Glutamatergic neuron (in vitro differentiated cells): ENCODE measurements around the gene GABRB1. TPM values are rescaled to one million over a fixed set of nuclear protein-coding genes. Genes with fewer than 3 reads are reported as not detected.

Experiments
- DNase-seq: peaks from one replicate; pipeline ENCODE4 v3.0.0; 2022
- H3K27ac Mint-ChIP-seq: one replicate; pipeline ENCODE4 v1.8.0; 2020; ENCODE audit warnings: mild to moderate bottlenecking, mixed read lengths, inconsistent platforms; ENCODE audit not compliant: unreplicated experiment
- H3K27me3 Mint-ChIP-seq: one replicate; pipeline ENCODE4 v1.8.0; 2020; ENCODE audit warnings: mild to moderate bottlenecking, moderate library complexity, mixed read lengths, inconsistent platforms; ENCODE audit not compliant: unreplicated experiment
- H3K36me3 Mint-ChIP-seq: one replicate; pipeline ENCODE4 v1.8.0; 2020; ENCODE audit warnings: mild to moderate bottlenecking, mixed read lengths, inconsistent platforms; ENCODE audit not compliant: unreplicated experiment
- H3K4me1 Mint-ChIP-seq: one replicate; pipeline ENCODE4 v1.8.0; 2020; ENCODE audit warnings: mild to moderate bottlenecking, low read depth, mixed read lengths, inconsistent platforms; ENCODE audit not compliant: unreplicated experiment
- H3K4me3 Mint-ChIP-seq: one replicate; pipeline ENCODE4 v1.8.0; 2020; ENCODE audit warnings: mild to moderate bottlenecking, mixed read lengths, inconsistent platforms; ENCODE audit not compliant: unreplicated experiment
- H3K9me3 Mint-ChIP-seq: one replicate; pipeline ENCODE4 v1.8.0; 2020; ENCODE audit warnings: mild to moderate bottlenecking, moderate library complexity, mixed read lengths, inconsistent platforms; ENCODE audit not compliant: unreplicated experiment
- total RNA-seq: library from RNA; stranded (reverse); fragmentation: NEBNext Ultra II Directional; extraction: Animal tissue kit (Norgen Biotek cat#: 25700); gene quantifications from one replicate; pipeline ENCODE4 v1.2.1, GENCODE V29; 2021; ENCODE audit not compliant: unreplicated experiment
- TF ChIP-seq, protein P1 (sequence below): fragments of 200-600 bp; sonication (generic); IDR thresholded peaks from one replicate; pipeline ENCODE4 v1.5.0; 2021; ENCODE audit not compliant: partially characterized antibody, unreplicated experiment

Gene GABRB1
- total RNA-seq, 1 donor from 2014 or later: 4.9 TPM

DNA sequence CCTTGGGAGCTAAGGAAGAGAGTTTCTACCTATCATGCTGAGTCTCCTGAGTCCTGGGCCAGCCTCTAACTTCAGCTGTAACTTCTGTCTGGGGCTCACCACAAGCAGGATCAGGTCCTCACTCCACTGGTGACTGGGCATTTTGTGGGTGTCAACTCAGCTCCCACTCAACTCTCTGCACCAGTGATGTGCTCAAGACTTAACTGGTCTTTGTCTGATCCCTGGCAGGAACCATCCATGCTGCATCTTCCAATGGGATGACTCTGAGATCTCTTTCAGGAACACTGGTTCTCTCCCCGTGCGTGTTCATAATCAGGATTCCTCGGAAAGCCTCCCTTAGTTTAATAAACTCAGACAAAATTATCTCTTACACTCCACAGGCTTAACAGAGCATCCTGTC is 349.8 kb downstream of the GABRB1 start:
- Mint-ChIP-seq H3K4me3 (no peak overlapping the region), H3K27ac (no peak overlapping the region), H3K4me1 (no peaks in the 10 kb centered on the region), H3K9me3 (no peaks in the 10 kb centered on the region), H3K36me3 (no peaks in the 10 kb centered on the region), H3K27me3 (no peaks in the 10 kb centered on the region)
- DNase-seq: no peak
- TF ChIP-seq, protein P1, sequence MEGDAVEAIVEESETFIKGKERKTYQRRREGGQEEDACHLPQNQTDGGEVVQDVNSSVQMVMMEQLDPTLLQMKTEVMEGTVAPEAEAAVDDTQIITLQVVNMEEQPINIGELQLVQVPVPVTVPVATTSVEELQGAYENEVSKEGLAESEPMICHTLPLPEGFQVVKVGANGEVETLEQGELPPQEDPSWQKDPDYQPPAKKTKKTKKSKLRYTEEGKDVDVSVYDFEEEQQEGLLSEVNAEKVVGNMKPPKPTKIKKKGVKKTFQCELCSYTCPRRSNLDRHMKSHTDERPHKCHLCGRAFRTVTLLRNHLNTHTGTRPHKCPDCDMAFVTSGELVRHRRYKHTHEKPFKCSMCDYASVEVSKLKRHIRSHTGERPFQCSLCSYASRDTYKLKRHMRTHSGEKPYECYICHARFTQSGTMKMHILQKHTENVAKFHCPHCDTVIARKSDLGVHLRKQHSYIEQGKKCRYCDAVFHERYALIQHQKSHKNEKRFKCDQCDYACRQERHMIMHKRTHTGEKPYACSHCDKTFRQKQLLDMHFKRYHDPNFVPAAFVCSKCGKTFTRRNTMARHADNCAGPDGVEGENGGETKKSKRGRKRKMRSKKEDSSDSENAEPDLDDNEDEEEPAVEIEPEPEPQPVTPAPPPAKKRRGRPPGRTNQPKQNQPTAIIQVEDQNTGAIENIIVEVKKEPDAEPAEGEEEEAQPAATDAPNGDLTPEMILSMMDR: no peak

DNA sequence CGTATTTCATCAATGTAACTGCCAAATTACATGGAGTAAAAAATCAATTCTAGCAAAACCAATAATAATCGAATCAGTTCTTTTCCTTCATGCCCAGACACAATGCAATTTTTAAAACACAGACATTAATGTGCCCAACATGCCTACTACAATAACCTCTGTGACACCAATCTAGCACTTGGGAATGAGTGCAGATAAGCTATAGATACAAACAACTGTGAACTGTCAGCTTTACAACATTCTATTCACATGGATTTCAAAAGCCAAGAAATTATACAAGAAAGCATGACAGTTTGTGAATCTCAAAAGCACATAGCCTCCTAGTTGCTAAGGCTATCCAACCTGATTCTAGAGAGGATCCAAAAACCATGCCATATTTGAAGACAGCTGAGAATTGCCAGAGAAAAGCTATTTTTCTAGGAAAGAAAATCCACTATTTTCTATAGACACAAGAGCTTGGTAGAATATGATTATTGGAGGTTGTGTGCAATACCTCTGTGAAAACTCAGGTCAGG is 351.5 kb downstream of the GABRB1 start:
- no peak overlapping the region for H3K27ac Mint-ChIP-seq
- H3K9me3 Mint-ChIP-seq: no peaks in the 10 kb centered on the region
- no peaks in the 10 kb centered on the region for H3K27me3 Mint-ChIP-seq
- H3K4me1 Mint-ChIP-seq: no peaks in the 10 kb centered on the region
- no peak for DNase-seq
- H3K4me3 Mint-ChIP-seq: no peak overlapping the region
- no peaks in the 10 kb centered on the region for H3K36me3 Mint-ChIP-seq
- TF ChIP-seq, protein P1: no peak

DNA sequence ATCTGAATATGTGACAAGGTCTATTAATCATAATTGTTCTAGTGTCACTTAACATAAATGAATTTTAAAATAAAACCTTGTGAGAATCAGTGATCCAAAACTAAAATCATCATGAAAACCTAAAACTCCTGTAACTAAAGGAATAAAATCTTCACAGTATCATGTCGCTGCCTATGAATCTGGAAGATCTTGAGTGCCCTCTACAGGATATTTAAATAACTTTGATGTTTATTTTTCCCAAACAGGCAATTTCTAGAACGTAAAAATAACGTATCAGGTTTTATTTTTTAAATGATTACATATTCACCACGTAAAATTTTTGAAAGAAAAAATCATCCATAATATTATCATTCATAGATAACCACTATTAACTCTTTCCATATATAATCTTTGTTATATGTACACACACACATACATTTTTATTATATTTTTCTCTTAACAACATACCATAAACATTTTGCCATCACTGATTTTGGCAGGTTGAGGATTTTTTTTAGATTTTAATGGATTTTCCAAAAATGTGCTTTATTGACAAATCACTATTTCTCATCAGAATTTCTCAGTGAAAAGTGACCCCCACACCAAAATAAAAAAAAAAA is 352.6 kb downstream of the GABRB1 start:
- TF ChIP-seq, protein P1: peak; percentile 55
- Mint-ChIP-seq H3K4me1 (no peaks in the 10 kb centered on the region), H3K36me3 (no peaks in the 10 kb centered on the region), H3K27me3 (no peaks in the 10 kb centered on the region), H3K4me3 (no peak overlapping the region), H3K9me3 (no peaks in the 10 kb centered on the region), H3K27ac (no peak overlapping the region)
- no peak for DNase-seq

DNA sequence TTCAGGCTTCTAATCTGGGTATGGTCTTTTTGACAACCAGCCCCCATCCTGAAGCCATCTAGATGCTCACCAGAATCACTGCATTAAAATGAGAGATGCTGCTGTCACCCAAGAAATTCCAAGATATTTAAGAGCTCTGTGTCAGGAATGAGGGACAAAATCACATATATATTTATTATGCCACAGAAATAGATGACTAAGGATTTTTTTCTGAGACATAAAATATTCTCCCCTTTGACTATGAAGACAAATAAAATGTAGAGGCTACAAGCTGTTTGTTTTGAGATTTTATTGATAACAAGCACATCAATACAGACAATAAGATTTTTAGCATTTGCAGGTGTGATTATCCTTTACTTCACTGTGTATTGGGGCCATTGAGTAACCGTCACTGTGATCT is 354.8 kb downstream of the GABRB1 start:
- TF ChIP-seq, protein P1: no peak
- H3K9me3 Mint-ChIP-seq: no peaks in the 10 kb centered on the region
- H3K4me1 Mint-ChIP-seq: no peaks in the 10 kb centered on the region
- no peak for DNase-seq
- H3K36me3 Mint-ChIP-seq: no peaks in the 10 kb centered on the region
- no peak overlapping the region for H3K27ac Mint-ChIP-seq
- H3K4me3 Mint-ChIP-seq: no peak overlapping the region
- H3K27me3 Mint-ChIP-seq: no peaks in the 10 kb centered on the region

DNA sequence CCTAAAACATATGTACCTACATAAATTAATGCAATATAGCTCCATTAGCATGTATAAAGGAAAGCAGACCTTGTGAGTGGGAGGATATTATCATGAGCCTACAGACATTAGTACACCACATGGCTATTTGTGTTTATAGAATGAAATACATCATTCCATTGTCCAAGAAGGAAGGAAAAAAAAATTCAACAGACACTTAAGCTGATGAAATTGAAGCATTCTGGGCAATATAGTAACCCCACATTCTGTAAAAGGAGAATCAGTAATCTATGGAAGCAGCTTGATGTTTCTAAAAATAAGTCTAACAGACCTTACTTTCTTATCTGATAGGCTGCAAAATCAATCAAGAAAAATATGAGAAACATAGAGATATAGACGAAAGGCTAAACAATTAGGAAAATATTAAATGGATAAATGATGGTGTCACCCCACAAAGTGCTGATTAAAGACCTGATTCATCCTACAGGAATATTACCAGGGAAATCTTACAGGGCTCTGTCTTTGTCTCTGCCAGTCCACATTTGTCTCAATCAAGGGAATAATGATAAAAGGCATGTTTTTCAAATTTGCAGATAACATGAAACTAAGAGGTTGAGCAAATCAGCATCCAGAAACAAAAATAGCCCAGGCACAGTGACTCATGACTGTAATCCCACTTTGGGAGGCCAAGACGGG is 355.3 kb downstream of the GABRB1 start:
- Mint-ChIP-seq H3K9me3 (no peaks in the 10 kb centered on the region), H3K27ac (no peak overlapping the region), H3K4me3 (no peak overlapping the region), H3K4me1 (no peaks in the 10 kb centered on the region), H3K27me3 (no peaks in the 10 kb centered on the region), H3K36me3 (no peaks in the 10 kb centered on the region)
- TF ChIP-seq, protein P1: no peak
- no peak for DNase-seq
